ENCODE measurements around the gene FSTL4.

DNA sequence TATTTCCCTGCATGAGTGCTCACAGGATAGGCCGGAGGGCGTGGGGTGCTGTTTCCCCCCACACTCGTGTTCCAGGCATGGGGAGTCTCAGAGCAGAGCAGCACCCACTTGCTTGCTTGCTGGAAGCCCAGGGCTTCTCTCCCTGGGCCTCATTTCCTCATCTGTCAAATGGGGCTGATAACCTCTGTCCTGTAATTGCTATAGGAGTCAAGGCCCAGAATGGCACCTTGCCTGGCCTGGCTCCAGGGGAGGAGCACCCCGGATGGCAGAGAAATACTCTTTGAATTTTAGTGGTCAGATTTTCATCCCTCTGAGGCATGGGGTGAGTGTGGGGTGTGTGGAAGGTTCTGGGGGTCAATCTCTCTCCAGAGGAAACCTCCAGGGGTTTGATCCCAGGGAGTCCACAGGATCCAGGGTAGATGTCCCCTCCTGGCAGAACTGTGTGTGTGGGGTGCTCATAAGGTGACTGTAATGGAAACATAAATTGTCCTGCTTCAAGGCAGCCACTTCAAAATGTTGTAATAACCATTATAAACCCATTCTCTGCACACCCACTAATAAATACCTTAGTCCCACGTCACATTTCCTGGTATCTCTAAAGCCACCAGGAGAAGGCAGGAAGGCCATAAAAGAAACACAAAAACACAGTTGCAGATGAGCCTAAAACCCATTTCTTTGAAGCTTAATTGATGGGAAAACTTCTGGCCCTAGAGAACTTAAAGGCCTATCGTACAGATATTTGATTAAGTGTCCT, 272.2 kb downstream of the FSTL4 start:
- no peak for TF ChIP-seq CTCF (IDR thresholded peaks at IDR 0.05)
- TF ChIP-seq EZH2 (IDR thresholded peaks at IDR 0.05; ENCODE audit: borderline replicate concordance, insufficient read depth, low read depth, low read length, poor library complexity, severe bottlenecking) = no peak

Measured in B cell (primary cell).